Mucosa of rectum (tissue), 2 donors: ENCODE results near the gene CREM.
A peak's percentile ranks its signal among the peaks of the same experiment; 100 is the strongest.

Experiments used
- H3K27ac ChIP-seq, 2 donors: one replicate each; pipeline ENCODE4 v1.7.0; 2013; ENCODE audit warnings: inconsistent platforms in 2 of 2, low read depth in 2 of 2, low read length in 2 of 2
- H3K27me3 ChIP-seq, 2 donors: one replicate each; pipeline ENCODE4 v1.7.0; 2013; ENCODE audit warnings: low read length in 2 of 2; ENCODE audit not compliant: control insufficient read depth in 2 of 2, insufficient read depth in 2 of 2
- H3K36me3 ChIP-seq, 2 donors: one replicate each; pipeline ENCODE4 v1.7.0; 2013; ENCODE audit warnings: low read length in 2 of 2; ENCODE audit not compliant: control insufficient read depth in 2 of 2, insufficient read depth in 2 of 2
- H3K4me1 ChIP-seq, 2 donors: one replicate each; pipeline ENCODE4 v1.7.0; 2013; ENCODE audit warnings: low read length in 2 of 2, mild to moderate bottlenecking in 1 of 2; ENCODE audit not compliant: control insufficient read depth in 2 of 2, insufficient read depth in 2 of 2
- H3K4me3 ChIP-seq, 2 donors: one replicate each; pipeline ENCODE4 v1.7.0; 2013; ENCODE audit warnings: low read length in 2 of 2
- H3K9ac ChIP-seq, 2 donors: one replicate each; pipeline ENCODE4 v1.7.0; 2013; ENCODE audit warnings: low read length in 2 of 2, low read depth in 1 of 2, mild to moderate bottlenecking in 1 of 2
- H3K9me3 ChIP-seq, 2 donors: one replicate each; pipeline ENCODE4 v1.7.0; 2013; ENCODE audit warnings: low read length in 2 of 2; ENCODE audit not compliant: control insufficient read depth in 2 of 2
- donor health status: healthy.
- donor health status: Normal muscosa, but diverticular disease.

The CREM gene

GRCh38 chr10:35096312-35096711 lies 30.3 kb upstream of the CREM start:
- no peaks in the 10 kb centered on the region for H3K9me3 ChIP-seq
- H3K4me1 ChIP-seq = no peaks in the 10 kb centered on the region
- peaks cover 0 to 4% of the 10 kb centered on the region in 2 donors for H3K27me3 ChIP-seq
- no peak overlapping the region for H3K4me3 ChIP-seq
- no peak overlapping the region for H3K9ac ChIP-seq
- no peak overlapping the region for H3K27ac ChIP-seq
- H3K36me3 ChIP-seq = no peaks in the 10 kb centered on the region

- no peak overlapping the region for H3K9ac ChIP-seq
- no peaks in the 10 kb centered on the region for H3K9me3 ChIP-seq
- no peaks in the 10 kb centered on the region for H3K4me1 ChIP-seq
- H3K27ac ChIP-seq = no peak overlapping the region
- no peak overlapping the region for H3K4me3 ChIP-seq
- peaks cover 0 to 4% of the 10 kb centered on the region in 2 donors for H3K27me3 ChIP-seq
- no peaks in the 10 kb centered on the region for H3K36me3 ChIP-seq
Measured at GRCh38 chr10:35097510-35097909, 29.1 kb upstream of the CREM start.

DNA sequence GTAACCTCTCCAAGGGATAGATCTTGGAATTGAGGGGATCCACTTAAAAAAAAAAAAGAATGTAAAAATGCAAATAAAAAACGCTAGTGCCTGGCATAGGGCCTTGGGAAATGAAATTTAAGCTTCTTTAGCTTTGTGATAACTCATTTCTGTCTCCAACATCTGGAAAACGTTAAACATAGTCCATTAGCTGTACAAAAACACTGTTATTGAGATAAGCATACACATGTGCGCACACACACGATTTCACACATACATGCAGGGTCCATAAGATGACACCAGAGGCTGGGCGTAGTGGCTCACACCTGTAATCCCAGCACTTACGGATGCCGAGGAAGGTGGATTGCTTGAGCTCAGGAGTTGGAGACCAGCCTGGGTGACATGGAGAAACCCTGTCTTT lies 22.8 kb upstream of the CREM start:
- H3K4me1 ChIP-seq = no peaks in the 10 kb centered on the region
- H3K27me3 ChIP-seq = no peaks in the 10 kb centered on the region
- no peak overlapping the region for H3K4me3 ChIP-seq
- no peaks in the 10 kb centered on the region for H3K36me3 ChIP-seq
- H3K27ac ChIP-seq = no peak overlapping the region
- no peaks in the 10 kb centered on the region for H3K9me3 ChIP-seq
- H3K9ac ChIP-seq = no peak overlapping the region

DNA sequence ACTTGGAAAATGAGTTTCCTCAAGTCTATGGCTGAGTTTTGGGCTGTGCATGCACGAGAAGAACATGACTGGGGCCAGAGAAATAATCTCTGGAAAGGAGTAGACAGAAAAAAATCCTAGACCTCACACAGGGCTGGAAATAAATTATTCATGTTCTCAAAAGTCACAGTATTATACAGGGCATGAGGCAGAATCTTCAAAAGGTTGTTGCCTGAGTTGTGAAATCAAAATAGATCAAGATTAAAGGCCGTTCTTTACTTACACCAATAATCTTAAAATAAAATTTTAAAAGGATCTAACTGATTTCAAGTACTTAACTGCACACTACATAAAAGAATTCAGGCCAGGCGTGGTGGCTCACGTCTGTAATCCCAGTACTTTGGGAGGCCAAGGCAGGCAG lies 14.1 kb upstream of the CREM start:
- Histone ChIP-seq H3K4me1 (no peaks in the 10 kb centered on the region), H3K27me3 (no peaks in the 10 kb centered on the region), H3K9ac (no peak overlapping the region), H3K9me3 (no peaks in the 10 kb centered on the region), H3K27ac (no peak overlapping the region), H3K36me3 (no peaks in the 10 kb centered on the region), H3K4me3 (no peak overlapping the region)

DNA sequence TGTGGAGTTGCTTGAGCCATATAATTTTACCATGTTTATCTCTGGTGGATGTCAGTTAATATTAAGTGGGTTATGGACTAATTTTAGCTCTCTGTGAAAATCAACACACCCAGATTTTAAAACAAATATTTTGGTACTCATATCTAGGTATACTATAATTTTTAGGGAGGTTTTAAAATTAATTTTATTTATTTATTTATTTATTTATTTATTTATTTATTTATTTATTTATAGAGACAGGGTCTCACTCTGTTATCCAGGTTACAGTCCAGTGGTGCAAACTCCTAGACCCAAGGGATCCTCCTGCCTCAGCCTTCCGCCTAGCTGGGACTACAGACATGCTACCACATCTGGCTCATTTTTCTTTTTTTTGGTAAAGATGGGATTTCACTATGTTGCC lies 7.3 kb upstream of the CREM start:
- H3K4me1 ChIP-seq = peaks cover 0 to 3% of the 10 kb centered on the region in 2 donors
- H3K9ac ChIP-seq = no peak overlapping the region
- H3K4me3 ChIP-seq = no peak overlapping the region
- H3K36me3 ChIP-seq = no peaks in the 10 kb centered on the region
- H3K27ac ChIP-seq = no peak overlapping the region
- H3K9me3 ChIP-seq = no peaks in the 10 kb centered on the region
- H3K27me3 ChIP-seq = no peaks in the 10 kb centered on the region

- Histone ChIP-seq H3K27me3 (no peaks in the 10 kb centered on the region), H3K36me3 (no peaks in the 10 kb centered on the region), H3K9ac (no peak overlapping the region), H3K9me3 (no peaks in the 10 kb centered on the region), H3K27ac (no peak overlapping the region), H3K4me3 (no peak overlapping the region), H3K4me1 (peaks cover 5 to 8% of the 10 kb centered on the region in 2 donors)
Measured at GRCh38 chr10:35124540-35124939, 2.1 kb upstream of the CREM start.

DNA sequence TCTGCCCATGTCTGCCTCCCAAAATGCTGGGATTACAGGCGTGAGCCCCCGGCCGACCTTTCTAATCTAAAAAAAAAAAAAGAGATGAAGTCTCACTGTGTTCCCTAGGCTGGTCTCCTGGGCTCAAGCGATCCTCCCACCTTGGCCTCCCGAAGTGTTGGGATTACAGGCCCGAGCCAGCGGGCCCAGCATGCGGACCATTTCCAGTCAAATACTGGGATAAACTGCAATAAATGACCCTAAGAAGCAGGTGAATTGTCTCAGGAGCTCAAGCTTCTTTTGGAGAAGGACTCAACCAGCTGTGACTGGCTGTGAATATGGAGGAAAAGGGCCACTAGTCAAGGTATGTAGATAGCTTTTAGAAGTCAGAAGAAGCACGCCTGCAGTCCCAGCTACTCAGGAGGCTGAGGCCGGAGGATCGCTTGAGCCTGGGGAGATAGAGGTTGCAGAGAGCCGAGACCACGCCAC lies 550 bp upstream of the CREM start:
- peak overlapping the region; percentile 67 to 80 for H3K9ac ChIP-seq

DNA sequence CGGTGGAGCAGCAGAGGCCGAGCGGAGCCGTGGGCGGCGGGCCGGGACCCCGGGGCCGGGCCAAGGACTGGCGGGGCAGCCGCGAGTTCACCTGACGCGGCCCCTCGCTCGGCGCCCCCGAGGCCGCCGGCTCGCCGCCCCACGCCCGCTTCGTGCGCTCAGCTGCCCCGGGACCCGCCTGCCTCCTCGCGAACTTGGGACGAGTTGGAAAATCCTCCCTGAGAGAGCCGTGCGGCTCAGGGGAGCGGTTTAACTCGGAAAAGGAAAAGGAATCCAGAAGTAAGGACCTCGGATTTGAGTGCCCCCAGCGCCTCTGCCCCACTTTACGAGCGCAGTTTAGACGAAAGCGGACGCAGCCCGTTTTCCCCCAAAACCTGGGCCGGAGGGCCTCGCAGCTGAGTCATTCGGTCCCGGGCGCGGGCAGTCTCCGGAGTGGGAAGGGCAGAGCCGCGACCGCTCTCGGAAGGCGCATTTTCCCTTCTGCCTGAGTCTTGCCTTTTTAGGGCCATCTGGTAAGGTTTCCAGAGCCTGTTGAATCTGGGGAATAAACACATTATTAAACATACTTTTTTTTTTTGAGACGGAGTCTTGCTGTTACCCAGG lies 744 bp downstream of the CREM start:
- no peaks in the 10 kb centered on the region for H3K9me3 ChIP-seq
- H3K36me3 ChIP-seq = no peaks in the 10 kb centered on the region
- H3K4me1 ChIP-seq = peaks cover 2 to 15% of the 10 kb centered on the region in 2 donors
- peak overlapping the region; percentile 100 for H3K9ac ChIP-seq
- peak overlapping the region; percentile 89 to 91 for H3K4me3 ChIP-seq
- no peaks in the 10 kb centered on the region for H3K27me3 ChIP-seq
- peak overlapping the region; percentile 100 for H3K27ac ChIP-seq

More for the DNA sequence above, 550 bp upstream of the CREM start:
- no peaks in the 10 kb centered on the region for H3K36me3 ChIP-seq
- H3K27ac ChIP-seq = peak overlapping the region; percentile 100
- H3K27me3 ChIP-seq = no peaks in the 10 kb centered on the region
- peak overlapping the region; percentile 71 to 92 for H3K4me3 ChIP-seq
- H3K4me1 ChIP-seq = peaks cover 2 to 15% of the 10 kb centered on the region in 2 donors
- no peaks in the 10 kb centered on the region for H3K9me3 ChIP-seq

- Histone ChIP-seq H3K4me3 (no peak overlapping the region), H3K36me3 (no peaks in the 10 kb centered on the region), H3K27me3 (no peaks in the 10 kb centered on the region), H3K9me3 (no peaks in the 10 kb centered on the region), H3K27ac (no peak overlapping the region), H3K4me1 (peaks cover 2 to 15% of the 10 kb centered on the region in 2 donors), H3K9ac (no peak overlapping the region)
Measured at GRCh38 chr10:35129185-35129674, 2.6 kb downstream of the CREM start.

DNA sequence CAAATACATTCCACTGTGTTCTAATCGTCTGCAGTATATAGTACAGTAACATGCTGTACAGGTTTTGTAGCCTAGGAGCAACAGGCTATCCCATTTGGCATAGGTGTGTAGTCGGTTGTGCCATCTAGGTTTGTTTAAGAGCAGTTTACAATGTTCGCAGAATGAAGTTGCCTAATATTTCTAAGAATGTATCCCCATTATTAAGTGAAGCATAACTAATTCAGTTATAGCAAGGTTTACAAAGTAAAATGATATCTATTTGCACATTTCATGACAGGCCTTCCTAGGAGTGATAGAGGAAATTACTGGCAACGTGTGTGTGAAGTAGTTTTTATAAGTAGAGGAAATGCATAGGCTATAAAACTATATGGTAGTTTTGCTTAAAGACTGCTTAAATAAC lies 4.0 kb downstream of the CREM start:
- peaks cover 2 to 15% of the 10 kb centered on the region in 2 donors for H3K4me1 ChIP-seq
- H3K27ac ChIP-seq = peak overlapping the region; percentile 2 to 3
- H3K9ac ChIP-seq = no peak overlapping the region
- no peaks in the 10 kb centered on the region for H3K9me3 ChIP-seq
- no peak overlapping the region for H3K4me3 ChIP-seq
- H3K36me3 ChIP-seq = no peaks in the 10 kb centered on the region
- H3K27me3 ChIP-seq = no peaks in the 10 kb centered on the region
